ENCODE measurements around the gene OR10A4.
"Not testable (repeated sequence)": the region's sequence is repeated elsewhere in the genome, so short reads cannot be mapped to it uniquely, and the experiment has no call there.

The OR10A4 gene

GRCh38 chr11:6876325-6876724, at the start of gene OR10A4:
Gene OR10A4, plus strand, starts transcription at chr11:6876625. Its CDS starts 23 bp downstream, at chr11:6876648.
- no peak for DNase-seq

GRCh38 chr11:6828103-6828502, 48.3 kb upstream of the OR10A4 start:
- no peak for DNase-seq

GRCh38 chr11:6833356-6833755, 43.1 kb upstream of the OR10A4 start:
- no peak for DNase-seq

GRCh38 chr11:6834021-6834420, 42.4 kb upstream of the OR10A4 start:
- no peak for DNase-seq

GRCh38 chr11:6841694-6842093, 34.7 kb upstream of the OR10A4 start:
- DNase-seq = no peak

- no peak for DNase-seq
Measured at GRCh38 chr11:6843670-6844069, 32.8 kb upstream of the OR10A4 start.

- DNase-seq = no peak
Measured at GRCh38 chr11:6844356-6844755, 32.1 kb upstream of the OR10A4 start.

GRCh38 chr11:6845383-6845782, 31.0 kb upstream of the OR10A4 start, which contains the start of gene OR10A5:
Gene OR10A5, plus strand, starts transcription at chr11:6845683. Its CDS starts 0 bp downstream, at chr11:6845683.
- DNase-seq = no peak

- DNase-seq = no peak
Measured at GRCh38 chr11:6850526-6850925, 25.9 kb upstream of the OR10A4 start.

- DNase-seq = not testable (repeated sequence)
Measured at GRCh38 chr11:6854801-6855200, 21.6 kb upstream of the OR10A4 start.

GRCh38 chr11:6855971-6856541, 20.4 kb upstream of the OR10A4 start:
- no peak for DNase-seq

- DNase-seq = no peak
Measured at GRCh38 chr11:6856871-6857270, 19.6 kb upstream of the OR10A4 start.

GRCh38 chr11:6862961-6863360, 13.5 kb upstream of the OR10A4 start, which contains the start of gene OR10A2:
Gene OR10A2, plus strand, starts transcription at chr11:6863057. Its CDS starts 6,698 bp downstream, at chr11:6869755.
- DNase-seq = no peak

- no peak for DNase-seq
Measured at GRCh38 chr11:6864438-6864837, 12.0 kb upstream of the OR10A4 start.

GRCh38 chr11:6871278-6871677, 5.1 kb upstream of the OR10A4 start:
- DNase-seq = no peak

GRCh38 chr11:6875761-6876160, 664 bp upstream of the OR10A4 start:
- no peak for DNase-seq

- DNase-seq = no peak
Measured at GRCh38 chr11:6876914-6877313, 489 bp downstream of the OR10A4 start.

- no peak for DNase-seq
Measured at GRCh38 chr11:6882751-6883150, 6.3 kb downstream of the OR10A4 start.

- DNase-seq = not testable (repeated sequence)
Measured at GRCh38 chr11:6887711-6888110, 11.3 kb downstream of the OR10A4 start.

GRCh38 chr11:6888830-6889229, 12.4 kb downstream of the OR10A4 start:
- no peak for DNase-seq

GRCh38 chr11:6889835-6890234, 13.4 kb downstream of the OR10A4 start:
- DNase-seq = no peak

GRCh38 chr11:6892400-6892799, 16.0 kb downstream of the OR10A4 start, which contains the start of gene OR2D2:
Gene OR2D2, minus strand, starts transcription at chr11:6892500. Its CDS starts 0 bp downstream, at chr11:6892500.
- no peak for DNase-seq

- no peak for DNase-seq
Measured at GRCh38 chr11:6894097-6894496, 17.7 kb downstream of the OR10A4 start.

GRCh38 chr11:6895010-6895409, 18.6 kb downstream of the OR10A4 start:
- no peak for DNase-seq

GRCh38 chr11:6898911-6899310, 22.5 kb downstream of the OR10A4 start:
- DNase-seq = no peak
